Immature natural killer cell (primary cell): ENCODE data around the gene FGFRL1. TPM values are rescaled to one million over a fixed set of nuclear protein-coding genes. Genes with fewer than 3 reads are reported as not detected.
"Not testable (repeated sequence)": the region's sequence is repeated elsewhere in the genome, so short reads cannot be mapped to it uniquely, and the experiment has no call there.

Experiments
- DNase-seq, 3 donors: peaks; one replicate each; pipeline ENCODE4 v3.0.0; 2022; ENCODE audit warnings: mixed read lengths in 1 of 3
- H3K27ac Mint-ChIP-seq, 6 donors: one replicate each; pipeline ENCODE4 v1.8.0; 2020; ENCODE audit warnings: mixed read lengths in 6 of 6, mild to moderate bottlenecking in 5 of 6, inconsistent platforms in 4 of 6, moderate library complexity in 3 of 6
- H3K27me3 Mint-ChIP-seq, 3 donors: one replicate each; pipeline ENCODE4 v1.8.0; 2020 to 2021; ENCODE audit warnings: low read depth in 3 of 3, mild to moderate bottlenecking in 3 of 3, mixed read lengths in 3 of 3, moderate library complexity in 3 of 3, inconsistent platforms in 1 of 3
- H3K36me3 Mint-ChIP-seq, 3 donors: one replicate each; pipeline ENCODE4 v1.8.0; 2020; ENCODE audit warnings: mixed read lengths in 3 of 3, inconsistent platforms in 2 of 3, mild to moderate bottlenecking in 2 of 3
- H3K4me1 Mint-ChIP-seq, 2 donors: one replicate each; pipeline ENCODE4 v1.8.0; 2020; ENCODE audit warnings: inconsistent platforms in 2 of 2, mild to moderate bottlenecking in 2 of 2, mixed read lengths in 2 of 2, moderate library complexity in 1 of 2
- H3K4me3 Mint-ChIP-seq, 5 donors: one replicate each; pipeline ENCODE4 v1.8.0; 2020; ENCODE audit warnings: mild to moderate bottlenecking in 5 of 5, mixed read lengths in 5 of 5, inconsistent platforms in 3 of 5, moderate library complexity in 3 of 5
- H3K9me3 Mint-ChIP-seq, 6 donors: one replicate each; pipeline ENCODE4 v1.8.0; 2020; ENCODE audit warnings: mild to moderate bottlenecking in 6 of 6, mixed read lengths in 6 of 6, inconsistent platforms in 4 of 6, moderate library complexity in 3 of 6
- polyA plus RNA-seq, 3 donors: library from polyadenylated mRNA; unstranded; fragments of 300-500 nt; fragmentation: Illumina TruSeq; gene quantifications; one replicate each; pipeline ENCODE4 v1.2.3, GENCODE V29; 2021

The FGFRL1 gene
- polyA plus RNA-seq, 3 donors from 2014 or later, result 0.19 to 0.30 TPM; not detected in 1

DNA sequence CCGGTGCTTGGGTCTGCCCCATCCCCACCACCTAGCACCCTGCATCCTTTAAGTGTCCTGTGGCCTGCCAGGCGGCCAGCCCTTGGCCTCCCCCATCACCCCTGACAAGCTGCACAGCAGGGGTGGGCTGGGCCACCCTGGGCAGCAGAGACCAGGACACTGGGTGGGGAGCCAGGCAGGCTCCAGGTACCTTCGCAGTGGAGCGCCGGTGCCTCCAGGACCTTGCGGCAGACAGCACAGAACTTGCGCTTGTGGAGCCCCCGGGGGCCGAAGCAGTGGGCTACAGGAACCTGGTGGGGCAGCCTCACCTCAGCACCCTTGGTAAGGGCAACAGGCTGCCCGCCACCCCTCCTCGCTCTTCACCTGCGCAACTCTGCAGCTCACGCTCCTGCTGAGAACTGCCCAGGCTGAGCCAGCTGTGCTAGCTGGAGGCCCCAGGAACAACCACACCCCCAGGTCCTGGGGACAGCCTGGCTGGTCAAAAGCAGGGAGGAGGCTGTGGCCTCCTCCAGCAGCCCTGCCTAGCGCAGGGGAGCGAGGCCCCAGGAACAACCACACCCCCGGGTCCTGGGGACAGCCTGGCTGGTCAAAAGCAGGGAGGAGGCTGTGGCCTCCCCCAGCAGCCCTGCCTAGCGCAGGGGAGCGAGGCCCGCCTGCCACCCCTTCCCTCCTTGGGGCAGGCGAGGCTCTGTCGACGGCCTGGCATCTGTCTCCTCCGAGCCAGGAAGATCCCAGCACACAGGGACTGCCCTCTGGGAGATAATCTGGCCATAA, 42.6 kb upstream of the FGFRL1 start:
- no peak for DNase-seq
- H3K36me3 Mint-ChIP-seq, result no peaks in the 10 kb centered on the region
- peak overlapping the region in 4 of 6 donors; percentile 59 to 88 (median 76) for H3K27ac Mint-ChIP-seq
- H3K4me1 Mint-ChIP-seq, result peaks cover 24 to 25% of the 10 kb centered on the region in 2 donors
- H3K4me3 Mint-ChIP-seq, result no peak overlapping the region
- H3K27me3 Mint-ChIP-seq, result peaks cover 11 to 18% (median 12%) of the 10 kb centered on the region in 3 donors
- no peaks in the 10 kb centered on the region for H3K9me3 Mint-ChIP-seq

DNA sequence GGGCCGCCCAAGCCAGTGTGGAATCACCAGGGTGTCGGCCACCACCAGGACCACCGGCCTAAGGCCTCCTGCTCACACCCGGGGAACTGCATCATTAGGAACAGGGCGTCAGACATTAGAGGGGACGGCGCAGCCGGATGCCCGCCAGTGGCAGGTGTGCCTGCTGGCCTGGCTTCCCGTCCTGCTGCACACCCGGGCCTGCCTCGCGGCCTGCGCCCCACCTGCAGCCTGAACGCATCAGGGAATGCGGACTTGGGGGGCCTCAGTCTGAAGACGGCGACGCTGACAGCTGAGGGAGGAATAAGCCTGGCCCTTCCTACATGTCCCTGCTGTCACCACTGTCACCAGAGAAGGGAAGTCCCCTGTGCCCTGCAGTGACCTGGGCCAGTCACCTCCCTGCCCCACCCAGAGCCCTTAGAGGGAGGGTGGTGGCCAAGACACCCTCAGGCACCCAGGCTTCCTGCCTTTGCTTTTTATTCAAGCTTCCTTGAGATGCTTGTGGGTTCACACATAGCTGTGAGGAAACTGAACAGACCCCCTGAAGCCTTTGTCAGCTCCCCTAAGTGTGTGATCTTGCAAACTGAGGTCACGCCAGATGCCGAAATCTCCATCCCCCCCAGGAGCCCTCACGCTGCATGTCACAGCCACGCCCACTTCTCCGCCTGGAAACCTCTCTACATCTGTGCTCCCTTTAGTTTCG, 41.2 kb upstream of the FGFRL1 start:
- Mint-ChIP-seq H3K36me3 (no peaks in the 10 kb centered on the region), H3K4me3 (peak overlapping the region; percentile 76 to 93 (median 83))

GRCh38 chr4:970854-971520, 40.4 kb upstream of the FGFRL1 start:
- H3K4me3 Mint-ChIP-seq, result peak overlapping the region; percentile 76 to 93 (median 83)
- no peaks in the 10 kb centered on the region for H3K36me3 Mint-ChIP-seq
- H3K4me1 Mint-ChIP-seq, result peaks cover 24 to 26% of the 10 kb centered on the region in 2 donors
- peaks cover 11 to 16% (median 12%) of the 10 kb centered on the region in 3 donors for H3K27me3 Mint-ChIP-seq
- H3K9me3 Mint-ChIP-seq, result no peaks in the 10 kb centered on the region
- H3K27ac Mint-ChIP-seq, result peak overlapping the region; percentile 87 to 98 (median 95)
- DNase-seq, result no peak

More for the DNA sequence above, 41.2 kb upstream of the FGFRL1 start:
- peaks cover 11 to 17% (median 12%) of the 10 kb centered on the region in 3 donors for H3K27me3 Mint-ChIP-seq
- H3K27ac Mint-ChIP-seq, result peak overlapping the region; percentile 87 to 98 (median 95)
- peak; percentile 90 to 91 (median 91) for DNase-seq
- no peaks in the 10 kb centered on the region for H3K9me3 Mint-ChIP-seq
- H3K4me1 Mint-ChIP-seq, result peaks cover 24 to 26% of the 10 kb centered on the region in 2 donors

DNA sequence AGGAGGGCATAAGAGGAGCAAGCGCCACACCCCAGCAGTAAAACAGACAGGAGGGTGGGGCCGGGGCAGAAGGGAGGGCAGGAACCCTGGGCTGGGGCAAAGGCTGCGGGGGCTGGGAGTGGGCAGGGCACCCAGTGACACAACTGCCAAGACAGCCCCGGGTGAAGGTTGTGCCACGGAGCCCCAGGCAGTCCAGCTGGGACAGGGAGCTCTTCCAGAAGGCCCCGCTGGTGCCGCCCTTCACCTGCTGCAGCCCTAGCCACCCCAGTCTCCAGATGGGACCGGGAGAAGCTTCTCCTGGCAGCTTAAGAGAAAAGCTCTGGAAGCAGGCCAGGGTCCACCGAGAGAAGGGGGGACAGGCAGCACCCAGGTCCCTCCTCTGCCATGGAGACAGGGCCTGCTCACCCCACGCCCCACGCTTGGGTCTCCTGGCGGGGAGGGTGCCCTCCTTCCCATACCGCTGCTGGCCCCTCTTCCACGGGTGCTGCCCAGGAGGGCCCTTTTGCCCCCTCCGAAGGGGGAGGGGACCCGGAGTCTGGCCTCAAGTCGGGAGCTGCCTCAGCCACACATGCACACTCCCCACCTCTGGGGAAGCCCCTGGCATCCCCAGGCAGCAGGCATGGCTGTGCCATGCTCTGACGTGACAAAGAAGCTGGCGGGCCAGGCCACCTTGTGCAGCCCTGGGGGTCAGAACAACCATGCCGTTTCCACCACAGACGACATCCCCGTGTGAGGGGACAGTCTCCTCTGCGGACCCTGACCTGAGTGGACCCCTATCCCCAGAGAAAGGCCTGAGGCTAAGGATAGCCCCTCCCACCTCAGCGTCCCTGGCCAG, 39.5 kb upstream of the FGFRL1 start:
- Mint-ChIP-seq H3K4me1 (peaks cover 24 to 30% of the 10 kb centered on the region in 2 donors), H3K9me3 (no peaks in the 10 kb centered on the region), H3K4me3 (peak overlapping the region; percentile 76 to 93 (median 83)), H3K27me3 (peaks cover 11 to 17% (median 12%) of the 10 kb centered on the region in 3 donors), H3K27ac (peak overlapping the region in 5 of 6 donors; percentile 87 to 98 (median 94)), H3K36me3 (no peaks in the 10 kb centered on the region)
- DNase-seq, result no peak

DNA sequence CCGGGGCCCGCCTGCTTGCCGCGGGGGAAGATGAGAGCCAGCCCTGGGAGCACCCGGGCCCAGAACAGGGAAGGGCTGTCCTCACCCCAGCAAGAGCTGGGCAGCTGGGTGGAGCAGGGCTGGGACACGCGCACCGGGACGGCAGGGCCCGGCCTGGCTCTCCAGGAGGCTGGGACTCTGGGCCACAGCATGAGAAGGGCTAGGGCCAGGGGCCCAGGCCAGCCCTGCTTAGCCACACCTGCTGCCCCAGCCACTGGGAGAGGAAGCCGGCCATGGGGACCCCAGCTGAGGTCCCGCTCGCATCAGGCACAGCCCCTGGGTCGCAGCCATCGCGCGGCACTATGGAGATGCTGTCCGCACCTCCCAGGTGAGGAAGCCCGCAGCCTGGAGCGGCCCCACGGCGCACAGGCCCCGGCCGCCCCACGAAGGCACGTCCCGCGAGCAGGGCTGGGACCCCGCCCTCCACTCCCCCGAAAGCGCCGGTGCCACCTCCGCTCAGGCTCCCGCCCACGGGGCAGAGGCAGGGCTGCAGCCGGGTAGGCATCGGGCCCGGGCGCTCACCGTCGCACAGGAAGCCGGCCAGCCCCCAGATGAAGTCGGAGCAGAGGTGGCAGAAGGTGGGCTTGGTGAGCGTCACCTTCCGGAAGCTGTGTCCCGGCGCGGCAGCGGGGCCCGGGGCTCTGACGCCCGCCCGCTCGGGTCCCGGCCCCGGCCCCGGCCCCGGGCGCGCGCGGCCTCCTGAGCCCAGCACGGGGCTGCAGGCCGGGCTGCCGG, 38.6 kb upstream of the FGFRL1 start:
- peak; percentile 72 to 78 (median 75) for DNase-seq
- H3K9me3 Mint-ChIP-seq, result no peaks in the 10 kb centered on the region
- H3K27ac Mint-ChIP-seq, result peak overlapping the region in 2 of 6 donors; percentile 24 to 34
- no peaks in the 10 kb centered on the region for H3K36me3 Mint-ChIP-seq
- peaks cover 24 to 30% of the 10 kb centered on the region in 2 donors for H3K4me1 Mint-ChIP-seq
- peaks cover 11 to 17% (median 12%) of the 10 kb centered on the region in 3 donors for H3K27me3 Mint-ChIP-seq
- H3K4me3 Mint-ChIP-seq, result peak overlapping the region; percentile 40 to 77 (median 63)

DNA sequence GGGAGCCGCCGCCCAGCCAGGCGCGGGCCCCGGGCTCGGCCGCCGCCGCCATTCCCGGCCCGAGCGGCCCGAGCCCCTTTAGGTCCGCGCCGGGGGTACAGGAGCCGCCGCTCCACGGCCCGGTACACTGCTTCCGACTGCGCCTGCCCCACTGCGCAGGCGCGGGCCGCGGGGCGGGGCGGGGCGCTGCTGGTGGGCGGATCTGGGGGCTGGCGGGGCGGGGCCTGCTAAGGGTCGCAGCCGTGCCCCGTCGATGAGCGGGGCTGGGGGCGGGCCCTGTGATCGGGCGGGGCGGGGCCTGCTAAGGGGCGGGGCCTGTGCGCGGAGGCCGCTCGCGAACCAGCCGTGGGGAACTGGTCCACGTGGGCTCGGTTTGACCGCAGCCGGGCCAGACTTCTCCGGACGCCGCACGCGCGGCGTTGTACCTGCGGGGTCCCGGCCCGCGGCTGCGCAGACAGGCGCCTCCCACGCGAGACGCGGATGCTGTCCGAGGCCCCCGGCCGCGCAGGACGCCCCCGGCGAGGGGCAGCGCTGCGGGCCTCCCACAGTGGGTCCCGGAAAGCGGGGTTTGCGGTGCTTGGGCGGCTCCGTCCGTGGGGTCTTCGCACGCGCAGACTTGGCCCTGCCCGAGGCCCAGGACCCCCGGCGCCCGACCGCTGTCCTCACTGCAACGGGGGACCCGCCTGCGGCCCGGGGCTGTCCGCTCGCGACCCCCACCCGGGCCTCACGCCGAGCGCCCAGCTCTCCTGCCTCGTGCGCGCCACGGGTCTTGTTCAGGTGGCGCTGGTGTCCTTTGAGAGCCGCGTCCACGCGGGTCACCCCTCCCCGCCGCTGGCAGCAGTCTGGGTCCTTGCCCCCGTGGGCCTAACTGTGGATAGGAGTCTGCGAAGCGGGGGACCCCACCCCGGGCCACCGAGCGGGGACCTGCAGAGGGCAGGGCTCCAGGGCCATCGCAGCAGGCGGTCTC, 37.7 kb upstream of the FGFRL1 start, which contains the start of gene DGKQ:
Gene DGKQ, minus strand, starts transcription at position 139 of the 967 bp plus-strand sequence. Its CDS starts 87 bp downstream, at position 52.
- peak within 1 kb of the TSS in 2 of 6 donors; percentile 24 to 34 for H3K27ac Mint-ChIP-seq
- peaks cover 24 to 30% of the 10 kb centered on the region in 2 donors for H3K4me1 Mint-ChIP-seq
- H3K36me3 Mint-ChIP-seq, result no peaks in the 10 kb centered on the region
- no peaks in the 10 kb centered on the region for H3K9me3 Mint-ChIP-seq
- H3K4me3 Mint-ChIP-seq, result peak within 1 kb of the TSS; percentile 43 to 77 (median 69)
- DNase-seq, result peak; percentile 84 to 87 (median 86)
- H3K27me3 Mint-ChIP-seq, result peaks cover 11 to 17% (median 12%) of the 10 kb centered on the region in 3 donors

DNA sequence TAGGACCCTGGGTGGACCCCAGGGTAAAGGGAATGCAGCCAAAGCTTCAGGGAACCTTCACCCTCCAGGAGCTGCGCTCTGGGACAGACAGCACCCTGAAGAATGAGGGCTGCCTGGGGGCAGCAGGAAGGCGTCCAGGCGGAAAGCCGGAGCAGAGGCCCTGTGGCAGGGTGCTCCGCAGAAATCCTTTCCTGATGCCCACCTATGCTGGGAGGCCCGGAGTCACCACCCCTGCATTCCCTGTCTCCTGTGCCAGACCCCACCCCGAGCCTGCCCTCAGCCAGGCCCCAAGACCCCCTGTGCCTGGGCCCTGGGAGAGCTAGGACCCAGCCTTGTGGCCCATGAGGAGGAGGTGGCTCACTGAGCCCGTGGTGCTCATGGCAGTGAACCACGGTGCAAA, 36.8 kb upstream of the FGFRL1 start:
- H3K27me3 Mint-ChIP-seq, result peaks cover 12 to 17% (median 12%) of the 10 kb centered on the region in 3 donors
- H3K36me3 Mint-ChIP-seq, result no peaks in the 10 kb centered on the region
- peak overlapping the region in 1 of 6 donors; percentile 49 for H3K27ac Mint-ChIP-seq
- peak overlapping the region in 2 of 5 donors; percentile 21 to 35 for H3K4me3 Mint-ChIP-seq
- no peak for DNase-seq
- H3K9me3 Mint-ChIP-seq, result no peaks in the 10 kb centered on the region
- H3K4me1 Mint-ChIP-seq, result peaks cover 18 to 24% of the 10 kb centered on the region in 2 donors

DNA sequence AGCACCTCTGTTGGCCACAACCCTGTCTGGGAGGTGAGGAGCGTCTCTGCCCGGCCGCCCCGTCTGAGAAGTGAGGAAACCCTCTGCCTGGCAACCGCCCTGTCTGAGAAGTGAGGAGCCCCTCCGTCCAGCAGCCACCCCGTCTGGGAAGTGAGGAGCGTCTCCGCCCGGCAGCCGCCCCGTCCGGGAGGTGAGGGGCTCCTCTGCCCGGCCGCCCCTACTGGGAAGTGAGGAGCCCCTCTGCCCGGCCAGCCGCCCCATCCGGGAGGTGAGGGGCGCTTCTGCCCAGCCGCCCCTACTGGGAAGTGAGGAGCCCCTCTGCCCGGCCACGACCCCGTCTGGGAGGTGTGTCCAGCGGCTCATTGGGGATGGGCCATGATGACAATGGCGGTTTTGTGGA, 35.4 kb upstream of the FGFRL1 start:
- not testable (repeated sequence) for H3K36me3 Mint-ChIP-seq, H3K9me3 Mint-ChIP-seq, DNase-seq, H3K4me3 Mint-ChIP-seq, H3K27me3 Mint-ChIP-seq, H3K27ac Mint-ChIP-seq
- peaks cover 5 to 10% of the 10 kb centered on the region in 2 donors for H3K4me1 Mint-ChIP-seq

GRCh38 chr4:978957-979701, 32.3 kb upstream of the FGFRL1 start:
- Mint-ChIP-seq H3K36me3 (no peaks in the 10 kb centered on the region), H3K9me3 (no peaks in the 10 kb centered on the region), H3K27me3 (peaks cover 0 to 4% (median 4%) of the 10 kb centered on the region in 3 donors), H3K4me3 (no peak overlapping the region), H3K27ac (no peak overlapping the region), H3K4me1 (peaks cover 0 to 5% of the 10 kb centered on the region in 2 donors)
- DNase-seq, result no peak

DNA sequence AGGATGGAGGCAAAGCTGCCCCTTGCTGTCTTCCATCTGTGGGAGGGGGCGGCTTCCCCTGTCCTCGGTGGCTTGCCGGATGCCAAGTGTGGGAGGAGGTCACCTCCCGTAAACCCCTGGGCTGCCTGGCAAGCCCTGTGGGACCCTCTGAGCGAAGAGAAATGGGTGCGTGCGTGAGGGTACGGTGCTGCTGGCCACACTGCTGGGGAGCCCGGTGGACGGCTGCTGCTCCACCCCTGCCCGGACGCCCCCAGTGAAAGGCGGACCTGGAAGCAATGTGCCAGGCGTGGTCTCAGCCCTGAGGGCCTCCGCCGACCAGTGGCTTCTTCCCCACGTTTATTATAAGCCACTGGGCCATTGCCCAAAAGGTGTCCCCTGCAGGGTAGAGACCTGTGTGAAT, 29.1 kb upstream of the FGFRL1 start:
- peaks cover 0 to 4% (median 2%) of the 10 kb centered on the region in 3 donors for H3K27me3 Mint-ChIP-seq
- no peaks in the 10 kb centered on the region for H3K36me3 Mint-ChIP-seq
- H3K4me1 Mint-ChIP-seq, result peaks cover 22 to 23% of the 10 kb centered on the region in 2 donors
- DNase-seq, result no peak
- no peaks in the 10 kb centered on the region for H3K9me3 Mint-ChIP-seq
- H3K4me3 Mint-ChIP-seq, result no peak overlapping the region
- H3K27ac Mint-ChIP-seq, result no peak overlapping the region

- H3K4me1 Mint-ChIP-seq, result peaks cover 22 to 25% of the 10 kb centered on the region in 2 donors
- H3K27ac Mint-ChIP-seq, result peak overlapping the region in 1 of 6 donors; percentile 38
- H3K36me3 Mint-ChIP-seq, result no peaks in the 10 kb centered on the region
- no peaks in the 10 kb centered on the region for H3K9me3 Mint-ChIP-seq
- no peak overlapping the region for H3K4me3 Mint-ChIP-seq
- no peak for DNase-seq
- H3K27me3 Mint-ChIP-seq, result peaks cover 0 to 4% (median 2%) of the 10 kb centered on the region in 3 donors
These were observed 28.6 kb upstream of the FGFRL1 start for GRCh38 chr4:982814-983213.
